Activated CD4-positive, alpha-beta T cell treated with anti-CD3 and anti-CD28 coated beads, Interleukin-2, amount 50 U/mL, for 1 hour (primary cell): ENCODE measurements around the gene CREB3L2.
A peak's percentile ranks its signal among the peaks of the same experiment; 100 is the strongest.

Source experiments
- DNase-seq: peaks from one replicate; pipeline ENCODE4 v3.0.0-alpha.2; 2020

Gene CREB3L2

GRCh38 chr7:138008588-138009349, 6.9 kb upstream of the CREB3L2 start:
- DNase-seq, result peak; percentile 14

- no peak for DNase-seq
These were observed 6.2 kb upstream of the CREB3L2 start for GRCh38 chr7:138008019-138008587.

DNA sequence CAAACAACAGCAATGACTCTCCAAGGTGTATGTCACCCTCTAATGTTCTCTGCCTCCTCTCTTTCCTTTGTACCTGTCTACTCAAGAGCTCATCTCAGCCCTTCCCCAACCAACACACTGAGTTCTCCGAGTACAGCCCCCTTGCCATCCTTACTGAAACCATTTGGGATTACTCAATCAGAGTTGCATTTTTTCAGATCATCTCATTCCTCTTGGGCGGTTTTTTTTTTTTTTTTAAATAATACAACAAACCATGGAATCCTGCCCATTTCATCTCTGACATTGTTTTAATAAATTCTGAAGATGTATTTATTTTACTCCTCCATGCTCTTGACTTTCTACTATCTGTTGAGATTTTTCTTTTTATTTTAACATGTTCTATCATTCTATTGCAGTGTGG, 4.2 kb upstream of the CREB3L2 start:
- no peak for DNase-seq

DNA sequence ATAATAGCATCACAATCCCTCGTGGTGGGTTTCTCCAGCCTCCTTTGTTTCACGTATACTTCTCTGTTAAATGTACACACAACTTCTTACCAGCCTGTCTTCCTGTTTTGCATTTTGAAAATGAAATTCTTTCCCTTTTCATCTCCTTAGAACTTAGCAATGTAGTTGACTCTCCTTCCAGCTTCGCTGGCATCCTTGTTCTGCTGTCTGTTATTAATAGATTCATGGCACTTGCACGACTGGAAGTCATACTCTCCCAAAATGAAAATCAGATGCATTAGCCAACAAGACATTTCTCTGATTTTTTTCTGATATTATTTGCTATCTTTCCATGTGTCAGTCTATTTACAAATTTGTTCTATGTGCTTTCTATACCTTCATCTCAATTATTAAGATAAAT, 3.0 kb upstream of the CREB3L2 start:
- DNase-seq, result no peak

DNA sequence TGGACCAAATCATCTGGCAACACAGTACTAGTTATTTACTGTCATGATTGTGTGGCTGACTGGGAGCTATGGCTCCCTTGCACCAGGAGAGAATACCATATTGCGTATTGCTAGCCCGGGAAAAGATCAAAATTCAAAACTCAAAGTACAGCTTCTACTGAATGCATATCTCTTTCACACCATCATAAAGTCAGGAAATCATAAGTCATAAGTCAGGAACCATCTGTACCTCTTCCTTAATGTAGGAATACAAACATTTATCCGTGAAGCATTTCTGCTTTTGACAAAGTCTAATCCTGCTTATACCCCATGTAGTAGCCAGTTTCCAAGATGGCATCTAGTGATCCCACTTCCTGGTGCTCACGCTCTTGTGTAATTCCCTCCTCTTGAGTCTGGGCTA, 2.2 kb upstream of the CREB3L2 start:
- DNase-seq, result no peak

- DNase-seq, result no peak
These were observed 923 bp upstream of the CREB3L2 start for GRCh38 chr7:138002828-138003189.

DNA sequence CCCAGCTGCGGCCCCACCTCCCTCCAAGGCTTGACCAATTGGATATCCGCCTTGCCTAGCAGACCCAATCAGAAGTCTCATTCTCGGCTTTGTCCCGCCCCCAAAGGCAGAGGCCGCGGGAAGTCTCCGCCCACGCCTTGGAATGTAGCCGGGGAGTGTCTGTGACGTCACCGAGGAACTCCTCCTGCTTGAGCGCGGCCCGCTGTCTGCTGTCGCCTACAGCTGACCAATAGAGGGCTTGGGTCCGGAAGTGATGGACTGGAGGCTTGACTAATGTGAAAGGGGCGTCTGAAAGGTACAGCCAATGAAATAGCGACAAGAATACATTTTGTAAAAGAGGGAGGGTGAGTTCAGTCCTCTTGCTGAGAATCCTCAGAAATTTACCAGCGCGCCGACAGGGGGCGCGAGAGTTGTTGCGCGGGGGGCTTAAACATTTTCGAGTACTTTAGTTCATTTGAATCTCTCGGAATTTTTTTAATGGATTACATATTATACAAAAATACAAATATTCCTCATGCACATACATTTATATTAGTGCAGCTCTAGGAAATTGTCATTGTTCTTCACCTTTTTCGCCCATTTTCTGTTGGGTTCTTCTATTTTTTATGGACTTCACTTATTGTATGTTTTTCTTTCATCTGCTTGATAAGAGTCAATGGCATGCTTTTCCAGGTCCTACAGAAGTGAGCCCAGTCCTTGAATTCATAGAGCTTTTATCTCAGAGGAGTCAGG, 376 bp upstream of the CREB3L2 start:
- DNase-seq, result peak; percentile 97

DNA sequence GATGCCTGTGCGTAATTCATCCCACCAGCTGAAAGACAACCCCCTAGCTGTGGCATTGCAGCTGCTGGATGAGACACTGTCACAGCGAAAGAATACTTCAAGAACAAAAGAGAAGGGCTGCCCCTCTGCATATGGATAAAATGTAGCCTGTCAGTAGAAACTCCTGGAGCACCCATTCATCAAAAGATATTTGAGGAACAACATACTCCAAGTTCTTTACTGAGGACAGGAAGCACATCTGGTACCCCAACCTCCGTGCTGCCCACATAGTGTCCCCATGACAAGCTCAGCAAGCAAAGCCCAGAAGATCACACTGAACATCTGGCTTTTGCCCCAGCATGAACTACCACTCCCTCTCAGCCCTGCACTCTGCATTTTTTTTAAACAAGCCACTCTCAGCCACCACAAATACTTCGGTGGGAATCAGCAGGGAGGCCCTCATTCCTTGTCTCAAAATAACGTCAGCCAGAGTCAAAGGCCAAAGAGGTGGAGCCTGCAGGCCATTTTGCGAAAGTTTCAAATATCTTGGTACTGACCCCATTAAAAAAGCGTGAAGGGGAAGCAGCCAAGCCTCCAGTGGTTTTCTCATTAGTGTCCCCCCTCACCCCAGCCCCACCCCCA, 1.7 kb downstream of the CREB3L2 start:
- no peak for DNase-seq

GRCh38 chr7:137999496-138000080, 2.3 kb downstream of the CREB3L2 start:
- no peak for DNase-seq

GRCh38 chr7:137998250-137998649, 3.6 kb downstream of the CREB3L2 start:
- DNase-seq, result no peak

DNA sequence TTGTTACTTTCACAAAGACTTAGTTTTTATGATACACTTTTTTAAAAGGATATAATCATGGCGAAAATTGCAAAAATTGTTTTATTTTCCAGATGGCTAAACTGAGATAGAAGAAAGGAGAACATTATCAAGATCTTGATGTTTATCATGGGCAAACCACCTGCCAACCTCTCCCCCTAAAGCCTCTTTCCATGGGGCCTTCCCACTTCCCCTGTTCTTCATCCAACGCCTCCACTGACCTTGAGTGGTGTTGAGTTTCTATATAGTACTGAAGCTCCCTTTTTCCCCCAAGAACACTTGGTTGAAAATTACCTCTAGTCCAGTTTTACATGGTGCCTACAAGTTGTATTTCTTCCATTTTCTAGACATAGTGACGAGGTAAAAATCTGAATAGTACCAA, 5.0 kb downstream of the CREB3L2 start:
- DNase-seq, result no peak

DNA sequence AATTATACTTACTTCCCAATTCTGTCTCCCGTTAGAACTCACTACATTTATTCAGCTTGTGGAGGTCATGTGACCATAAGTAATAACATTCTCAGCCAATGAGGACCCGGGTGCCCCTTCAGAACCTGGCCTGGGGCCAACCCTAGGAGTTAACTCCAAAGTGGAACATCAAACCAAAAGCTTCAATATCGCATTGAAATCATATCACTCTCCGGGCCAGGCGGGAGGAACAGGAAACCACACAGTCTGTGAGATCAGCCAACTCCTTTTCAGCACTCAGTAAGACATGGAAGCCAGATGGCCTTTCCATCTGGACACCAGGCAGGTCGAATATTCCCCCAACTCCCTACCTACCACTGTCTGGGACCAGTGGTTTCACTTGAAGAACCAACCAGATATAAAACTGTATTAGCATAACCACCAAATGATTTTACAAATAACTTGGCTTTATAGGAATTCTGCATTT, 5.5 kb downstream of the CREB3L2 start:
- DNase-seq, result no peak

DNA sequence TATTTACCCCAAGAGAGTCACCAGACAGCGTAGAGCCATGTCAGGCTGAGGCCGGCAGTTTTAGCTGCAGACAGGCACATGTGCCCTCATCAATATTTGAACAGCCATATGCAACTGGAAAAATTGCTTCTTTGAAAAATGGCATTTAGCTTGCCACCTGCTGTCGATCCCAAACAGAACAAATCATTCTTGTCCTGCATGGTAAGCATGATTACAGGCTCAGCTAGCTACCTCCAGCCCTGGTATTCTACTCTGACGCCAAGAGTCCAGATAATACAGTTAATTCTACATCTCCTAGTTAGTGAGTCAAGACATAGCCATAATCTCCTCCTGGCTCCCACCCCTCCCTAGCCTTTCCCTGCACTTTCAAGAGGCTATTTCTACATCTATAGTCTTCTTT, 7.7 kb downstream of the CREB3L2 start:
- DNase-seq, result no peak

DNA sequence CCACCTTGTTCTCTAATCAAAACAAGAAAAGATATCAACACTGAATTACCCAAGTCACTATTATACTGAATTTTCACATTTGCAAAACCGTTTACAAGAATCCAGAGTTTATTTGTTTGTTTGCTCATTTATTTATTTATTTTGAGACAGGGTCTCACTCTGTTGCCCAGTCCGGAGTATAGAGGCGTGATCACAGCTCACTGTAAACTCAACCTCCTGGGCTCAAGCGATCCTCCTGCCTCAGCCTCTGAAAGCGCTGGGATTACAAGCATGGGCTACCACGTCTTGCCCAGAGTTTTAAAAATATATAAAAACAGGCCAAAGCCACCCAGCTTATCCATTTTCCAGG, 8.5 kb downstream of the CREB3L2 start:
- DNase-seq, result no peak

- no peak for DNase-seq
These were observed 9.1 kb downstream of the CREB3L2 start for GRCh38 chr7:137992550-137993394.

GRCh38 chr7:137992104-137992549, 9.8 kb downstream of the CREB3L2 start:
- no peak for DNase-seq

DNA sequence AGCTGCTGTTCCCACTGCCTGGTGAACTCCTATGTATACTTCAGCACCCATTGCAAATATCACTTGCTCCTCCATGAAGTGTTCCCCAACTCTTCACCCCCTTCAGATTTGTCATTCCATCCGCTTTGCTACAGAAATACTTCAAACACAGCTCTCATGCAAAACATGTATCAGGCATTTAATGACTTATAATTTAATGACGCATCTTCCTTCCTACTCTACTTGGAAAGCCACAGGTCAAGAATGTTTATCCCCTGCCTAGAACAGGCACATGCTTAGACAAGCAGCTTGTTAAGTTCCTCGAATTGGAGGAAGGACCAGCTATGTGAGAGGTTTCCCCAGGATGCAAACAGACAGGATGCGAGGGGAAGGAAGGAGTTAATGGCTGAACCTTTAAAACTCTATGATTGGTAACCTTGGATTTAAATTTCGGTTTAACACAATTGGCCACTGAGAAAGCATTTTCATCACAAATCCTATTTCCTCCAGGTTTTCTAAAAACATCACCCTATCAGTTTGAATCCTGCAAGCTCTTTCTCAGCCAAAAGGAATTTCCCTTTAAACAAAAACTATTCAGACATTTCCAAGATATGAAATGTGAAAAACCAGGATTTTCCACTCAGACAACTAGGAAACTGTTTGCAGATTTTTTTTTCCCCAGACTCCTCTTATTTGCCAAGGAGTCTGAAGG, 11.5 kb downstream of the CREB3L2 start:
- no peak for DNase-seq

DNA sequence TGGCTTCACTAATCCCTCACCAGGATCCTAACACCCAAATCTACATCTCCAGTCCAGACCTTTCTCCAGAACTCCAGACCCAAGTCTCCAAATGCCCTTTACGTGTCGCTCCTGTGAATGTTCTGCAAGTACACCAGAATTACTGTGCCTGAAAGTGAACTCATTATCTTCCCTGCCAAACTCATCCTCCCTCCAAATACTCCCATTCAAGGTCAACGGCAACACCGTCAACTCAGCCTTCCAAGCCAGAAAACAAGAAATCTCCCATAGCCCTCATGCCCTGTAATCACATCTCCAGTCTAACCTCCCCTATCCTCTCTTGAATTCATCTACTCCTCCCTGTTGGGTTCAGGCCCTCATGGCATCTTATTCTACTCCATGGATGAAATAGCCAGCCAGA, 12.3 kb downstream of the CREB3L2 start:
- DNase-seq, result no peak

GRCh38 chr7:137989094-137989493, 12.8 kb downstream of the CREB3L2 start:
- no peak for DNase-seq

- DNase-seq, result no peak
These were observed 13.9 kb downstream of the CREB3L2 start for GRCh38 chr7:137987968-137988367.

DNA sequence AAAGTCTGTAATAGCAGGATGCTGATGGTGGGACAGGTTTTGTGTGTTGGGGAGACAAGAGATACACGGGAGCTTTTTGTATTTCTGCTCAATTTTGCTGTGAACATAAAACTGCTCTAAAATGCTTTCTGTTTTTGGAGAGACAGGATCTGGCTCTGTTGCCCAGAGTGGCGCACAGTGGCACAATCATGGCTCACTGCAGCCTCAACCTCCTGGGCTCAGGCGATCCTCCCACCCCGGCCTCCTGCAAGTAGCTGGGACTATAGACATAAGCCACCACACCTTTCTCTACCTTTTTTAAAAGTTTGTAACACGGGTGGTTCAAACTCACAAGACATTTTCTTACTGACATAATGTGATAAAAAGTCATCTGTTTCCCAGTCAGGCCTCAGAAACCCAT, 14.3 kb downstream of the CREB3L2 start:
- no peak for DNase-seq

GRCh38 chr7:137987018-137987349, 14.9 kb downstream of the CREB3L2 start:
- DNase-seq, result no peak
